ENCODE measurements around the gene IL31.

The IL31 gene

DNA sequence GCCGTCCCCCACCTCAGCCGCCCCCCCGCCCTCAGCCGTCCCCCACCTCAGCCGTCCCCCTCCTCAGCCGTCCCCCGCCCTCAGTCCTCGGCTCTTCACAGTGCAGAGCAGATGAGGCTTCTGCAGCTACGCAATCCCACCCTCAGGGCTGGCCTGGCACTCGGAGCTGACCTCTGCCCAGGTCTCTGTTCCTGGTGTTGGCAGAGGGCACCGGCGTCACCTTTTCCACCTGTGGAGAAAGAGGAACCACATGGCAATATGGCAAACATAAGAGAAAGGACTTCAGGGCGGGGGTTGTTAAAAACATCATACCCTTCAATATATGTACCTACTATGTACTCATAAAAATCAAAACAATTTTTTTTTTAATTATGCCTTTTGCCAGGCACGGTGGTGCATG lies 49.7 kb downstream of the IL31 start:
- Histone ChIP-seq H3K27ac (ENCODE audit: low read length) (no peak overlapping the region), H3K4me2 (ENCODE audit: low read length) (no peak overlapping the region), H3K27me3 (ENCODE audit: low read depth, low read length) (no peaks in the 10 kb centered on the region), H3K4me1 (ENCODE audit: low read length) (peaks cover 6% of the 10 kb centered on the region; the same call in 1 of the 2 replicates), H3K36me3 (replicated peaks; ENCODE audit: low read depth, low read length) (no peaks in the 10 kb centered on the region), H3K9me3 (ENCODE audit: insufficient read depth, low read length) (no peaks in the 10 kb centered on the region), H3K79me2 (ENCODE audit: low read length) (peaks cover 31% of the 10 kb centered on the region; the same call in 1 of the 2 replicates), H3K9ac (ENCODE audit: low read length) (no peak overlapping the region), H4K20me1 (ENCODE audit: insufficient read depth, low read length) (peaks cover 19% of the 10 kb centered on the region), H2AFZ (ENCODE audit: low read depth, low read length) (no peak overlapping the region), H3K4me3 (ENCODE audit: low read length) (no peak overlapping the region)
- TF ChIP-seq, protein P1, sequence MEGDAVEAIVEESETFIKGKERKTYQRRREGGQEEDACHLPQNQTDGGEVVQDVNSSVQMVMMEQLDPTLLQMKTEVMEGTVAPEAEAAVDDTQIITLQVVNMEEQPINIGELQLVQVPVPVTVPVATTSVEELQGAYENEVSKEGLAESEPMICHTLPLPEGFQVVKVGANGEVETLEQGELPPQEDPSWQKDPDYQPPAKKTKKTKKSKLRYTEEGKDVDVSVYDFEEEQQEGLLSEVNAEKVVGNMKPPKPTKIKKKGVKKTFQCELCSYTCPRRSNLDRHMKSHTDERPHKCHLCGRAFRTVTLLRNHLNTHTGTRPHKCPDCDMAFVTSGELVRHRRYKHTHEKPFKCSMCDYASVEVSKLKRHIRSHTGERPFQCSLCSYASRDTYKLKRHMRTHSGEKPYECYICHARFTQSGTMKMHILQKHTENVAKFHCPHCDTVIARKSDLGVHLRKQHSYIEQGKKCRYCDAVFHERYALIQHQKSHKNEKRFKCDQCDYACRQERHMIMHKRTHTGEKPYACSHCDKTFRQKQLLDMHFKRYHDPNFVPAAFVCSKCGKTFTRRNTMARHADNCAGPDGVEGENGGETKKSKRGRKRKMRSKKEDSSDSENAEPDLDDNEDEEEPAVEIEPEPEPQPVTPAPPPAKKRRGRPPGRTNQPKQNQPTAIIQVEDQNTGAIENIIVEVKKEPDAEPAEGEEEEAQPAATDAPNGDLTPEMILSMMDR (IDR thresholded peaks at IDR 0.05; ENCODE audit: low read depth, low read length): no peak
- TF ChIP-seq EZH2phosphoT487 (IDR thresholded peaks at IDR 0.05; ENCODE audit: low read depth): no peak

DNA sequence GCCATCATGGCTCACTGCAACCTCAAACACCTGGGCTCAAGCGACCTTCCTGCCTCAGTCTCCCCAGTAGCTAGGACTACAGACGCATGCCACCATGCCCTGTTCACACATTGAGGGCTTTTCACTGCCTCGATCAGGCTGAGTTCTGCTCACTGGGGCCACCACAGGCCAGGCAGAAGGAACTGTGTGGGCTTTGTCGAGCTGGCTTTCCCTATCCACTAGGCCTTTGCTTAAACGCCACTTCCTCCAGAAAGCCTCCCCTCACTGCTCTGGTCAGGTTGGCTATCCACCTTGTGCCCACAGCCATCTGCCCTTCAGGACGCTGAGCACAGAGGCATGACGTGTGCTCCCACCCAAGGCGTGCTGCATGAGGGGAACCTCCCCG lies 50.3 kb downstream of the IL31 start:
- Histone ChIP-seq H2AFZ (ENCODE audit: low read depth, low read length) (no peak overlapping the region), H3K79me2 (ENCODE audit: low read length) (peaks cover 31% of the 10 kb centered on the region; the same call in 1 of the 2 replicates), H3K4me2 (ENCODE audit: low read length) (no peak overlapping the region), H4K20me1 (ENCODE audit: insufficient read depth, low read length) (peaks cover 19% of the 10 kb centered on the region), H3K9ac (ENCODE audit: low read length) (no peak overlapping the region), H3K4me3 (ENCODE audit: low read length) (no peak overlapping the region), H3K9me3 (ENCODE audit: insufficient read depth, low read length) (no peaks in the 10 kb centered on the region), H3K27ac (ENCODE audit: low read length) (no peak overlapping the region), H3K27me3 (ENCODE audit: low read depth, low read length) (no peaks in the 10 kb centered on the region), H3K36me3 (replicated peaks; ENCODE audit: low read depth, low read length) (no peaks in the 10 kb centered on the region), H3K4me1 (ENCODE audit: low read length) (peaks cover 6% of the 10 kb centered on the region; the same call in 1 of the 2 replicates)
- TF ChIP-seq, protein P1 (IDR thresholded peaks at IDR 0.05; ENCODE audit: low read depth, low read length): no peak
- no peak for TF ChIP-seq EZH2phosphoT487 (IDR thresholded peaks at IDR 0.05; ENCODE audit: low read depth)

DNA sequence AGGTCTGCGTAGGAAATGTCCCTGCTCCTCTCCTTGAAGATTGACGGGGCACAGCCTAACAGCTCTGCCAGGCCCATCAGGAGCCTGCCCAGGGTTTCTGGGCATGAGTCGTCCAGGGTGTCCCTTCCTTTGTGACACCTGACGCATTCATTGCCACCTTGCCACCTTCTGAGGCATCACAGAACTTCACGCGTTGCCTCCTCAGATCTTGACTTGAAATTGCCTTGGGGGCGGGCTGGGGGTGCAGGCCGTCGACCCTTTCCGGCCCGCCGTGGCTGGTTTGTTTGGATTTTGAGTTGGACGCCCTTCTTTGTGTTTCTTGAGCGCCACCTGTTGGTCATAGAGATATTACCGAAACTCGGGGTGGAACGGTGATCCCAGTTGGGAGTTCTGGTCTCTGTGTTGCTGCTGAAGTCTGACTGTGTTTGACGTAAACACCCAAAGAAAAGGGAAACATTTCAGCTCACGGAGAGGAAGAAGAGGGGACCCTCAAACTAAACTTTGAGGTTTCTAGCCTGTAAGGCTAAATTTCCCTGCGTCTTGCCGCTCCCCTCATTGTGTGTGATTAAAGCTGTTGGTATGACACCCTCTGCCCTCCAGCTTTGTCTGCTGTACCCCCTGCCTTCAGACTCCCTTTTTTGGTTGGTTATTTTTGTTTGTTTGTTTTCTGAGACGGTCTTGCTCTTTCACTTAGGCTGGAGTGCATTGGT lies 50.8 kb downstream of the IL31 start:
- Histone ChIP-seq H2AFZ (ENCODE audit: low read depth, low read length) (no peak overlapping the region), H3K4me3 (ENCODE audit: low read length) (no peak overlapping the region), H3K36me3 (replicated peaks; ENCODE audit: low read depth, low read length) (no peaks in the 10 kb centered on the region), H3K79me2 (ENCODE audit: low read length) (peaks cover 31% of the 10 kb centered on the region; the same call in 1 of the 2 replicates), H3K9me3 (ENCODE audit: insufficient read depth, low read length) (no peaks in the 10 kb centered on the region), H3K4me2 (ENCODE audit: low read length) (peak overlapping the region; percentile 64), H4K20me1 (ENCODE audit: insufficient read depth, low read length) (peaks cover 19% of the 10 kb centered on the region), H3K9ac (ENCODE audit: low read length) (no peak overlapping the region), H3K27me3 (ENCODE audit: low read depth, low read length) (no peaks in the 10 kb centered on the region), H3K27ac (ENCODE audit: low read length) (no peak overlapping the region), H3K4me1 (ENCODE audit: low read length) (peaks cover 6% of the 10 kb centered on the region; the same call in 1 of the 2 replicates)
- no peak for TF ChIP-seq EZH2phosphoT487 (IDR thresholded peaks at IDR 0.05; ENCODE audit: low read depth)
- TF ChIP-seq, protein P1 (IDR thresholded peaks at IDR 0.05; ENCODE audit: low read depth, low read length): peak; percentile 89

All from OCI-LY3 (cell line).